ENCODE results near the gene XPO6.
"Not testable (repeated sequence)": the region's sequence is repeated elsewhere in the genome, so short reads cannot be mapped to it uniquely, and the experiment has no call there.

The XPO6 gene

DNA sequence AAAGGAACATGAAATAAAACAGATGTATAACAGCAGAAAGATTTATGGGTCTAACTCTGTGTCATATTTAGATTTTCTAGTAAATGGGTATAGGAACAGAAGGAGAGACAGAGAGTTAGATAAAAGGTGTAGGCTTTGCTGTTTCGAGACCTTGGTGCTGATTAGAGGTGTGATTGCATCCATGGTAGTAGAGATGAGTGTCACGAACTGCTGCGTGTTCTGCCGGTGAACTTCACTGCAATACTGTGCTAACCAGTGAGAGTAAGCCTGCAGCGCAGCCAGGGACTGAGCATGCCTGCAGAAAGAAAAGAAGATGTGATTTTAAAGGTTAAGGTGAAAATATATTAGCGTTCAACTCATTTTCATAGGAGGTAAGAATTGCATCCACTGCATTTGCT, 94.6 kb downstream of the XPO6 start:
- Histone ChIP-seq H3K4me3 (replicated peaks; ENCODE audit: insufficient read depth, low read length) (no peak overlapping the region), H3K27ac (replicated peaks) (no peak overlapping the region), H3K27me3 (ENCODE audit: insufficient read depth, poor library complexity, severe bottlenecking) (no peaks in the 10 kb centered on the region)
- no peak for DNase-seq (ENCODE audit: low read depth in 1 of 2, low spot score in 1 of 2)
- TF ChIP-seq REST (IDR thresholded peaks at IDR 0.05; ENCODE audit: insufficient replicate concordance, low read depth): no peak
- TF ChIP-seq POLR2AphosphoS5 (IDR thresholded peaks at IDR 0.05; ENCODE audit: low read depth): no peak
- TF ChIP-seq GABPA (IDR thresholded peaks at IDR 0.05; ENCODE audit: low read depth): no peak
- TF ChIP-seq, protein P1, sequence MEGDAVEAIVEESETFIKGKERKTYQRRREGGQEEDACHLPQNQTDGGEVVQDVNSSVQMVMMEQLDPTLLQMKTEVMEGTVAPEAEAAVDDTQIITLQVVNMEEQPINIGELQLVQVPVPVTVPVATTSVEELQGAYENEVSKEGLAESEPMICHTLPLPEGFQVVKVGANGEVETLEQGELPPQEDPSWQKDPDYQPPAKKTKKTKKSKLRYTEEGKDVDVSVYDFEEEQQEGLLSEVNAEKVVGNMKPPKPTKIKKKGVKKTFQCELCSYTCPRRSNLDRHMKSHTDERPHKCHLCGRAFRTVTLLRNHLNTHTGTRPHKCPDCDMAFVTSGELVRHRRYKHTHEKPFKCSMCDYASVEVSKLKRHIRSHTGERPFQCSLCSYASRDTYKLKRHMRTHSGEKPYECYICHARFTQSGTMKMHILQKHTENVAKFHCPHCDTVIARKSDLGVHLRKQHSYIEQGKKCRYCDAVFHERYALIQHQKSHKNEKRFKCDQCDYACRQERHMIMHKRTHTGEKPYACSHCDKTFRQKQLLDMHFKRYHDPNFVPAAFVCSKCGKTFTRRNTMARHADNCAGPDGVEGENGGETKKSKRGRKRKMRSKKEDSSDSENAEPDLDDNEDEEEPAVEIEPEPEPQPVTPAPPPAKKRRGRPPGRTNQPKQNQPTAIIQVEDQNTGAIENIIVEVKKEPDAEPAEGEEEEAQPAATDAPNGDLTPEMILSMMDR (IDR thresholded peaks at IDR 0.05; ENCODE audit: insufficient read depth, low read length): no peak
- TF ChIP-seq SPI1 (IDR thresholded peaks at IDR 0.05; ENCODE audit: borderline replicate concordance, low read depth): no peak

GRCh38 chr16:28115866-28116265, 95.9 kb downstream of the XPO6 start:
- not testable (repeated sequence) for DNase-seq (ENCODE audit: low read depth in 1 of 2, low spot score in 1 of 2); H3K27me3 ChIP-seq (ENCODE audit: insufficient read depth, poor library complexity, severe bottlenecking); H3K4me3 ChIP-seq (replicated peaks; ENCODE audit: insufficient read depth, low read length); H3K27ac ChIP-seq (replicated peaks)

DNA sequence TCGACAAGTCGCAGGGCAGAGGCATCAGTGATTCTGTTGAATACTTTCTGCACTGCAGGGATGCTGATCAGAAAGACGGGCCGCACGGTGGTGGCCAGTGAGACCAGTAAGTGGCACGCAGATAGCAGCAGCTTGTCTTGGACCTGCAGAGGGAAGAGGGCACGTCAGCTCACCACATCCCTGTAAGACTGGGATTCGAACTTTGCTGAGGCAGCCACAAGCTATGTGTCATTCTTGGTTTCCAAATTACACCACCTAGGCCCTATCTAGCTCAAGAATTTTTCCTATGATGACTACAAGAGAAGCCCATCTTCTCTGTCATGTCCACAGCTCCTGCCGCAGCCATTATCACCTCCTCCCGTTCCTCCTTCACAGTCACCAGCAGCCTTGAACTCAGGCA, 98.9 kb downstream of the XPO6 start:
- DNase-seq (ENCODE audit: low read depth in 1 of 2, low spot score in 1 of 2): no peak
- Histone ChIP-seq H3K27me3 (ENCODE audit: insufficient read depth, poor library complexity, severe bottlenecking) (no peaks in the 10 kb centered on the region), H3K4me3 (replicated peaks; ENCODE audit: insufficient read depth, low read length) (no peak overlapping the region), H3K27ac (replicated peaks) (no peak overlapping the region)
- no peak for TF ChIP-seq GABPA (IDR thresholded peaks at IDR 0.05; ENCODE audit: low read depth)
- TF ChIP-seq, protein P1 (IDR thresholded peaks at IDR 0.05; ENCODE audit: insufficient read depth, low read length): no peak
- no peak for TF ChIP-seq POLR2AphosphoS5 (IDR thresholded peaks at IDR 0.05; ENCODE audit: low read depth)

DNA sequence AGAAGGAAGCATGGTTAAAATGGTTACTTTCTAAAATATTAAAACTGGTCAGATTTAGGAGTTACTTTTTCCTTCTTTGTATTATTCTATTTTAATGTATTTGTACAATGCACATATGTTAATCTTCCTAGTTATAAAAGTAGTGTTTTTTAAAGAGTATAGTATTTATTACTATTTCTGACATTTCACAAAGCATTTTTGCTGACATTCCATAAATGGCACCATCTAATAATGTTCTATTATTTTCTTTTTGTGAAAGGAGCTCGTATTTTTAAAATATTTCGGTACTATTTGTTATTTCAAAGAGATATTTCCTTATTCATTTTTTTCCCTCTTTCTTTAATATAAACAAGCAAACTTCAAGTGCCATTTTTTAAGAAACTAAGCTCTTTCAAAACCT, 100.8 kb downstream of the XPO6 start:
- no peak for DNase-seq (ENCODE audit: low read depth in 1 of 2, low spot score in 1 of 2)
- H3K27ac ChIP-seq (replicated peaks): peak overlapping the region; percentile 63
- H3K4me3 ChIP-seq (replicated peaks; ENCODE audit: insufficient read depth, low read length): no peak overlapping the region
- TF ChIP-seq SPI1 (IDR thresholded peaks at IDR 0.05; ENCODE audit: borderline replicate concordance, low read depth): no peak
- no peak for TF ChIP-seq REST (IDR thresholded peaks at IDR 0.05; ENCODE audit: insufficient replicate concordance, low read depth)
- TF ChIP-seq GABPA (IDR thresholded peaks at IDR 0.05; ENCODE audit: low read depth): no peak
- TF ChIP-seq, protein P1 (IDR thresholded peaks at IDR 0.05; ENCODE audit: insufficient read depth, low read length): no peak
- no peaks in the 10 kb centered on the region for H3K27me3 ChIP-seq (ENCODE audit: insufficient read depth, poor library complexity, severe bottlenecking)

All from HL-60 (cell line).